NCI-H510A (cell line): ENCODE data around the gene CYP2A6.
A peak's percentile ranks its signal among the peaks of the same experiment; 100 is the strongest.
"Not testable (repeated sequence)": the region's sequence is repeated elsewhere in the genome, so short reads cannot be mapped to it uniquely, and the experiment has no call there.

Experiments used
- DNase-seq: peaks from one replicate; lab custom pipeline; 2025; lab: John Stamatoyannopoulos, UW

Gene CYP2A6

DNA sequence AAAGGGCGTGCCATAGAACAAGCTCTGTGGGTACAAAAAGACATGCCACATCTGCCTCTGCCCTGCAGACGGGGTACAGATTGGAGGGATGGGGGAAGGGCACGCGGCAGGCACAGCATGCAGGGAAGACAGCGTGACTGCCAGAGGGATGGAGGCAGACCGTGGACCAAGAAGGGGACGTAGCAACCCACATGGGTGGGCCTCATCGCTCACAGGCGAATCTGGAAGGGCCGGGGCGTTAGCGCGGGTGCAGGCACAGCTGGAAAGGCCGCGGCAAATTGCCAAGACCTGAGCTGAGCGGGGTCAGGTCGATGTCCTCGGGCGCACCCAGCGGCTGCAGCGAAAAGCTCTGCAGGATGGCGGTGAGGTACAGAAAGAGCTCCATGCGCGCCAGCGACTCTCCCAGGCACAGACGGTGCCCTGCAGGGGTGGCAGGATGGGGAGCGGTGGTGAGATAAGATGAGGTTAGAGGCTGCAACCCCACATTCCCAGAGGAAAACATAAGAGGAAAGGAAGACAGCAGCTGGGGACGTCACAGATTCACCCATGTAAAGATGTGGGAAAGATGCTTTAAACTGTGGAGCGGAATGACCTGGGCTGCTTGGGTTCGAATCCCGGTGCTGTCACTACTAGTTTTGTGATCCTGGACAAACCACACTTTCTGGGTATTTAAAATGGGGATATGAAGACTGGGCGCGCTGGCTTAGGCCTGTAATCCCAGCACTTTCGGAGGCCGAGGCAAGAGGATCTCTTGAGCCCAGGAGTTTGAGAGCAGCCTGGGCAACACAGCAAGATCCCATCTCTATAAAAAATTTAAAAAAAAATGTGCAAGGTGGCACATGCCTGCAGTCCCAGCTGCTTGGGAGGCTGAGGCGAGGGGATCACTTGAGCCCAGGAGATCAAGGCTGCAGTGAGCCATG is 31.5 kb downstream of the CYP2A6 start:
- DNase-seq: not testable (repeated sequence)

DNA sequence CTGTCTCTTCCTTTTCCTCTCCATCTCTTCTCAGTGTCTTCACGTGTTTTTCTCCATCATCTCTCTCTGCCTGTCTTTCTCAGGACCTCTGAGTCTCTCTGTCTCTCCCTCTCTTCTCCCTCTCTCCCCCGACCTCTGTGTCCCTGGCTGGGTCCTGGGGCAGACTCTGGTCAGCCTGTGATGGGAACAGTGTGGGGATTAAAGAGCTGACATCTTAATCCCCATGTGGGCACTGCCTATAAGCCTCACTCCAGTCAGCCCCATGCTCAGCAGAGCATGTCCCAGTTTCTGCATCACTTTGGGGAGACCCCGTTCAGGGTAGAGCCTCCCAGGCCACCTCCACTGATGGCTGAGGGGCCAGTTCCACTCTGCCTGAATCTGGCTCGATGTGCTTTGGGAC is 35.0 kb downstream of the CYP2A6 start:
- no peak for DNase-seq

GRCh38 chr19:40813182-40813581 is 37.1 kb downstream of the CYP2A6 start:
- no peak for DNase-seq

DNA sequence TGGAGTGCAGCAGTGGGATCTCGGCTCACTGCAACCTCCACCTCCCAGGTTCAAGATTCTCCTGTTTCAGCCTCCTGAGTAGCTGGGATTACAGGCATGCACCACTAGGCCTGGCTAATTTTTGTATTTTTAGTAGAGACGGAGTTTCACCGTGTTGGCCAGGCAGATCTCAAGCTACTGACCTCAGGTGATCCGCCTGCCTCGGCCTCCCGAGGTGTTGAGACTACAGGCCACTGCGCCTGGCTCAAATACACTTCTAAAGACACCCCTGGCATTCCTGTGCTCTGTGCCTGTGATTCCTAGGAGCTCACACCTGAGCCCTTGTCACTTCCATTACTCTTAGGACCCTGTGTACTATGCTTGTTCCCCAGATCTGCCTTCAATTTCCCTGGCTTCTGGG is 37.7 kb downstream of the CYP2A6 start:
- not testable (repeated sequence) for DNase-seq

GRCh38 chr19:40811478-40812341 is 38.5 kb downstream of the CYP2A6 start:
- DNase-seq: no peak

DNA sequence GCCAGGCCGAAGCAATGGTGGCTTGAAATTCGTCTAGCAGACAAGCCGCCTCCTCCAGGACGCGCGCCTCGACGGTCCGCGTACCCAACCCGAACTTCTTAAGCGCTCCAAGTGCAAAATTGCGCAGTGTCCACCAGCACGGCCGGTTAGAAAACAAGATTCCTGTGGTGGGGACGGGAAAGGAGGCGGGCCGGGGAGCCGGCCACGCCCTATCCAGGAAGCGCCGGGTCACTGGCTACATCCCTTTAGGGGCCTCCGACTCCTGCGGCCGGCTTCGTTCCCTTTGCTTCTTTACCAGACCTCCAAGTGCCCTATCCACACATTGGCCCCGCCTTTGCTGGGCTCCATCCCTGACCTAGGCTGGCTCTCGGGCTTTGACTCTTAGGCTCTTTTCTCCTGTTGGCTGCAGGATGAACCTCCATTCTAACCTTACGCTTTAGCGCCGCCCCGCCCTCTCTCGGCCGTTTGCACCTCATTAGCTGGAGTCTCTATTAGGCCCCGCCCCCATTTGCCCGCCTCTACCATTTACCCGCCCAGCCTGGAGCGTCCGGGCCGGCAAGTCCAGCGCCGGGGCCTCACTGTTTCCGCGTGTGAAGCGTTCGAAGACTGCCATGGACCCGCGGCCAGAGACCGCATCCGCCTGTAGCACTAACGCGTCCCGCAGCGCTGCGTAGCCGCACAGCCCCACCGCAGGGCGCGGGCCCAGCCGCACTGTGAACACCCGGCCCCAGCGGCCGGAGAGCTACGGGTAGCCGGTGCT is 39.4 kb downstream of the CYP2A6 start:
- not testable (repeated sequence) for DNase-seq

DNA sequence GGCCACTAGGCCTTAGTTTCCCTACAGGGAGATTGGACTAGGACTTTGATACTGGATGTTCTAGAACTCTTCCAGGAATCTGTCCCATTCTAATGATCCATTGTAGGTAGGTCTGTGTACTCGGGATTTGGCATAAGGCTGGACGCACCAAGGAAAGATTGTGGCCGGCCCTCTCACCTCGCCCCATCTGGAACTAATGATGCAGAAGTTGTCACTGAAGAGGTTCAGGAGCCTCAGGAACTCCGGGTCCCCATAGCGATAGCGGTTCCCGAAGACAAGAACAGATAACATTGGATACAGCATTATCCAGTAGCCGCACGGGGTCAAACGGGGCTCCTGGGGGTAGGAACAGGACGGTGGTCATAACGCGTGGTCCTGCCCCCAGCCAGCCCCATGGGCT is 40.1 kb downstream of the CYP2A6 start:
- DNase-seq: no peak

DNA sequence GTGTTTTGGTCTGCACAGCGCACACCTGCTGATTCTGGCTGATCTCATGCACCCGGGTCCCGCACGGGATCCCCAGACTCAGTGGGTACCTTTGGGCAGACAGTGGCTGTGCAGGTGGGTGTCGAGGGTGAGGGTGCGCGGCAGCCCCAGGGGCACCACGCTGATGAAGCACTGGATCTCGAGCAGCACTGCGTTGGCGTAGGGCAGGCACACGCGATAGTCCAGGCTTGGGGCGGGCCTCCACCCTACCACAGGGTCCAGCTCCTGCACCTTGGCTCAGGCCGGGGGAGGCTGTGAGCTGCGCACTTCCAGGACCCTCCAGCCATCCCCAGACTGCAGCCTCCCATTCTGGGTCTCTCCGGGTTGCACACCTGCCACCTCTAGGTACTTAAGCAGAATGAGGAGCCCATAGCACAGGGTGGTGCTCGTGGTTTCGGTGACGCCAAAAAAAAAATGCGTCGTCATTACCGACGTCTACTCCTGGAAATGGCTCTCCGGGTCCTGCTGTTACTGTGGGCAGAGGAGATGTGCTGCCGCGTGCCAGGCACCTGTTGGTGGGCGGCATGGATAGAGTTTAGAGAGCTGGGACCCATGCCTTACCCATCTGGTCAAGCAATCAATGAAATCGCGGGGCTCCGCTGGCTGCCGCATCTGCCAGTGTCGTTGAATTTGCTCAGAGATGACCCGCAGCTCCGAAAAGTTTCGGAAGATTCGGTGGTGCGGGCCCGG is 40.7 kb downstream of the CYP2A6 start:
- DNase-seq: no peak

GRCh38 chr19:40808497-40808896 is 41.8 kb downstream of the CYP2A6 start:
- DNase-seq: no peak

DNA sequence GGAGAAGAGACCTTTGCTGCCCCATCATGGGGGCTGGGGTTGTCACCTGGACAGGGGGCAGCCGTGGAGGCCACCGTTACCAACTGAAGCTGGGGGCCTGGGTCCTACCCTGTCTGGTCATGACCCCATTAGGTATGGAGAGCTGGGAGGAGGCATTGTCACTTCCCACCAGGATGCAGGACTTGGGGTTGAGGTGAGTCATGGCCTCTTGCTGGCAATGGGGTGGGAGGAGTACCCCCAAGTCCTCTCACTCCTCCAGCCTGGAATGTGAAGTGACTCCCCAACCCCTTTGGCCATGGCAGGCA is 42.3 kb downstream of the CYP2A6 start:
- no peak for DNase-seq

DNA sequence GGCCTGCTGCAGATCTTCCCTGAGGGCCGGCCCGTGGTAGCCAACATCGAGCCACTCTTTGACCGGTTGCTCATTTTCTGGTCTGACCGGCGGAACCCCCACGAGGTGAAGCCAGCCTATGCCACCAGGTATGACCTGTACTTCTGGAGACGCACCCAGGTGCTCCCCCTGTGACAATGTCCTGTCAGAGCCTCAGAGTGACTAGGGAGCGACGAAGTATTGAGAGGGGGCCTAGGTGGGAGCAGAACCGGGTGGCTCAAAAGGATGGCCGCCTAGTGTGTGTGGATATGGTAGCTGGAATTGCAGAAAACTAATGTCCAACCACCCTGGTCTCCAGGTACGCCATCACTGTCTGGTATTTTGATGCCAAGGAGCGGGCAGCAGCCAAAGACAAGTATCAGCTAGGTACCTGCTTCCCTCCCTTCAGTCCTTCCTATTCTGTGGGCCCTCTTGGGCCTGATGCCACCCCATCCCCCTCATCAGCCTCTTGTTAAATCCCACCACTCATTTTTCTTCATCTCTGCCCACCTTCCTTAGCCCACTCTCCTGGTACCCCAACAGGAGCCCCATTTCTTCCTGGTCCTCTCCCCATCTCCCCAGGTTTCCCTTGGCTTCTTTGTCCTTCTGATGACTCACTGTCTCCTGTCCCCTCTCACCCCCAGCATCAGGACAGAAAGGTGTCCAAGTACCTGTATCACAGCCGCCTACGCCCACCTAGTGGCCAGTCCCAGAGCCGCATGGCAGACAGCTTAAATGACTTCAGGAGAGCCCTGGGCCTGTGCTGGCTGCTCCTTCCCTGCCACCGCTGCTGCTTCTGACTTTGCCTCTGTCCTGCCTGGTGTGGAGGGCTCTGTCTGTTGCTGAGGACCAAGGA is 42.9 kb downstream of the CYP2A6 start:
- DNase-seq: no peak

DNA sequence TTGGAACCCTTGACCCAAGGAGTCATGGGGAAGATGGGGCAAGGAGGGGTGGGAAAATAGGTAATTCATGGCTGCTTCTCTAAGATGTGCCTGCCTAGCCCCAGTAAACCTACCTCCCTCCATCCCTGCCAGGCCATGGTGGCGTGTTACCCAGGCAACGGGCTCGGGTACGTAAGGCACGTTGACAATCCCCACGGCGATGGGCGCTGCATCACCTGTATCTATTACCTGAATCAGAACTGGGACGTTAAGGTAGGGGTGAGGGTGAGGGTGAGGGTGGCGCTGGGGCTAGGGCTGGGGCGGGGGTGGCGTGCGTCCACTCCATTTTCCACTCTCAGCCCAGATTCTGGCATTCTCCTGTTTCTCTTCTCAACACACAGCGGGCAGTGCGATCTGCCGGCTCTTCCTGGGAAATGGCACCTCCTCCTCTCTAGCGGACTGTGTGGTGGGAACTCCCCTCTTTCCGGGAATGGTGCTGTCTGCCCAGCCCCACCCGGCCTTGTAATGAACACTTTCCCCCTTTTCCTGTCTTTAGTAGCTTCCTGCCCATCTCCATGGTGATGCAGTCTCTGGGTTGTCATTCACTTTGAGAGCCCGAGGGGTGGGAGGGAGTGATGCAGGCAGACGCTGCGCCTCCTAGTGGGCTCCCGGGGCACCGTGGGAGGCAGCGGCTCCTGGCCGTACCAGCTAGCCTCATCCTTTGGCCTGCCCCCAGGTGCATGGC is 43.7 kb downstream of the CYP2A6 start:
- DNase-seq: peak; percentile 21

DNA sequence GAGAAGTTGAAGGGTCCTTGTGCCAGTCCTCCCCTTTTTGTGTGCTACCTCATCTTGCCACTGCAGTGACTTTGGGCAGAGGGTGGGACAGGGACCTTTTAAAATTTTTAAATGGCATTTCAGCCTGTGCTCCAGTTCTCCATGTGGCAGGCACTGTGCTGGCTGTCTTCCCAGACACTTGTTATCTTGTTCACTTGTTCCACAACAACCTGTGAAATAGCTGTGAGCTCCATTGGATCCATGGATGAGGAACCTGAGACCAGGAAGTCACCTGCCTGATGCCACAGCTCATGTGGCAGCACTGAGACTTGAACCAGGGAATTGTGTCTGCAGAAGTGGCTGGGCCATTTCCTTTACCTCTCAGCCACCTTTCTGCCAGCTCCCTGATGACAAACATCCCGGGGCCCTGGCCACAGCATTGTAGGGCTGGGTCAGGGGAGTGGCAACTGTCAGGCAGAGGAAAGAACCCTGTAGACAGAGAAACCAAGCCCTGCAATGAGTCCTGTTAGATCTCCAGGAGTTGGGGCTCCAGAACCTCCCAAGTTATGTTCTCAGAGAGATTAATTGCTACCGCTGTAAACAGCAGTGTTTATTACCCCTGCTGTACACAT is 44.9 kb downstream of the CYP2A6 start:
- no peak for DNase-seq

DNA sequence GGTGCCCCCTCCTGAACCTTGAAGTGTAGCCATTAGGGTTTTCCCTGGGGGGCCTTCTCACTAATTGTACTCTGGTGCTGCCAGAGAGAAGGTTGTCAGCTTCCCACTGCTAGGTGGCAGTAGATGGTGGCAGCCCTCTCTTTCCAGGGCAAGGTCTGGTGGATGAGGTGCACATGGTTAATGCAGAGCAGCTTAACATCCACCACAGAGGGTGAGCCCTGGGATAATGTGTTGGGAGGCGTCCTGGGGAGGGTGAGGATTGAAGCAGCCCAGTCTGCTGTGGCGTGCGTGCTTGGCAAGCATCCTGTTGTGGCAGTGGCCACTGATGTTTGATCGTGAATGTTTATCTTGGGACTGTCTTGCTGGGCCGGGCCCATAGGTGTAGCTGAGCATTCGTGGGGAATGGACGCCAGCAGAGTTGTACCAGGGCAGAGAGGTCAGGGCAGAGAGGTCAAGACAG is 45.4 kb downstream of the CYP2A6 start:
- DNase-seq: no peak

DNA sequence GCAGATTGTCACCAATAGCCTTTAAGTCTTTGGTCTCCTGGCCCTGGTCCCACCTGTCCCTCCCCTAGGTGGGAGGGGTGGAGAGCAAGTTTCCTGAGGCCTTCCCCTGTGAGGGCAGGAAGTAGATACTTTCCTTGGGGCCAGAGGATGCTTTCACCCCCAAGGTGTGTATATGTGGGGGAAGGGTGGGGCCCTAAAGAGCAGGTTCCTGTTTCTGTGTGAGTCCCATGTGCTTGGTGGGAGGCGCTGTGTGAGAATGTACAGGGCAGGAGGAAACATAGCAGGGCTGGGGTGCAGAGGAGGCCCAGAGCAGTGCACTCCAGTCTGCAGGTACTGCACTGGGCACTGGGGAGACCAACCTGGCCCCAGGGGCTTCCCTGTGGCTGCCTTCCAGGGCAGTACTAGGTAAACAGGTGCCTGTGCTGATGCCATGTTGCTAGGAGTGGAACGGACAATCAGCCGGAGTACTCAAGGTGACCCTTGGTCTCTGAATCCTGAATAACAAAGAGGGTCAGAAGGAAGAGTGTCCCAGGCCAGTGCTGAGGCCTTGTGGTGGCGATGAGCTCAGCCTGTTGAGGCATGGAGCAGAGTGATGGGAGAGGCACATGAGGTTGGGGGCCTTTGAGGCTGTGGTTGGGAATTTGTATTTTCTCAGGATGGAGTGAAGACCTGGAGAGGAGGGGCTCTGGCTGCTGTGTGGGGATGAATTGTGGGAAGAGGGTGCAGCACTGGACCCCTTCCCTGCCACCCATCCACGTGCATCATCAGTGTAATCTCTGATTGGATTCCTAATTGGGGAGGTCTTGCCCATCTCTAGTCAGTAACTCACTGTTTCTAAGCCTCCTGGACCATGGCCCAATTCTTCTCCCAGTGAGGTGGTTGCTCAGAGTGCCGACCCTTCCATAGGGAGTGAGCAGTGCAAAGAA is 46.1 kb downstream of the CYP2A6 start:
- no peak for DNase-seq

GRCh38 chr19:40803170-40803856 is 46.9 kb downstream of the CYP2A6 start:
- DNase-seq: no peak

DNA sequence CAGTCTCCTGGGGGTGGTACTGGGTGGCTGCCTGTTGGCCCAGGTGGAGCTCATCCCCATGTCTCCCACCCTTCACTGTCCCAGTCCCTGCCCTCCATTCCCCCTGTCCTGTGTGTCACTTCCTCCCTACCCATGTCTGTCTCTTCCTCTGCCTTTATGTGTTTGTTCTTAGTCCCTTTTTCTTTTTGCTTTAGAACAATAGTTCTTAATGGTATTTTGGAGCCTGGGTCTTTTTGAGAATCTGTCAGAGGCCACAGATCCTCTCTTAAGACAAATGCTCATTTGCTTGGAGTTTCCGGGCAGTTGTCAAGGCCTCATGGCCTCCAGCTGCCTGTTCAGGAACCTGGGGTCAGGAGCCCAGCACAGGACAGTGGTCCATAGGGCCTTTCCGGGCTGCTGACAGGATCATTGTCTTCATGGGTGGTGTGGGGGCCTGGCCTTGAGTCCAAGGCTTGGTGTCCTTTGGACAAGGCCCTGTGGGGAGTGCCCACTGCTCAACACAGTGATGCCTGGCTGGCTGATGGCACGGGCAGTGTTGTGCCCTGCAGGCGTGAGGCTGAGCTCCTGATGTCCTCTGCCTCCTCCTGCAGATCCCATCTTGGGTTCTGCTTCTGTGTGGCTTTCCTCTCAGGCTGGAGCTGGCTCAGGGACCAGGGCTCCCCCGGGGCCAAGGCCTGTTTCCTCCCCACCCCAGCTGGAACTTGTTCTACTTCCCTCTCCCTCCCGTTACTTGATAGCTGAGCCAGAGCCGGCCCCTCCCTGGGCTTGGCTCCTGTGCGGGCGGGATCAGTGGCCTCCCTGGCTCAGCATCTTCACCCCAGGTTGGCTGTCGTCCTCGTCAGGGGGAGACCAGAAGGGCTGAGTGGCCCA is 47.7 kb downstream of the CYP2A6 start:
- no peak for DNase-seq
